ENCODE results near the gene ETV5.
A peak's percentile ranks its signal among the peaks of the same experiment; 100 is the strongest.

The ETV5 gene

GRCh38 chr3:186068243-186068552, 40.7 kb downstream of the ETV5 start:
- Histone ChIP-seq H3K79me2 (ENCODE audit: control insufficient read depth, insufficient read depth, low read length, unreplicated experiment) (no peaks in the 10 kb centered on the region), H3K4me1 (ENCODE audit: control insufficient read depth, insufficient read depth, low read length, unreplicated experiment) (peaks cover 14% of the 10 kb centered on the region), H2AFZ (ENCODE audit: low read length, unreplicated experiment) (no peak overlapping the region), H3K4me3 (ENCODE audit: low read depth, low read length) (no peak overlapping the region), H3K27ac (ENCODE audit: low read depth, low read length) (no peak overlapping the region), H3K36me3 (ENCODE audit: insufficient read depth, low read length) (peaks cover 32% of the 10 kb centered on the region), H3K27me3 (ENCODE audit: insufficient read depth, low read length) (no peaks in the 10 kb centered on the region)

- Histone ChIP-seq H3K4me3 (ENCODE audit: low read depth, low read length) (peak overlapping the region; percentile 37; the same call in 1 of the 2 replicates), H2AFZ (ENCODE audit: low read length, unreplicated experiment) (no peak overlapping the region), H3K36me3 (ENCODE audit: insufficient read depth, low read length) (peaks cover 29% of the 10 kb centered on the region; the same call in 1 of the 2 replicates), H3K27me3 (ENCODE audit: insufficient read depth, low read length) (no peaks in the 10 kb centered on the region), H3K4me1 (ENCODE audit: control insufficient read depth, insufficient read depth, low read length, unreplicated experiment) (peaks cover 14% of the 10 kb centered on the region), H3K79me2 (ENCODE audit: control insufficient read depth, insufficient read depth, low read length, unreplicated experiment) (no peaks in the 10 kb centered on the region), H3K27ac (ENCODE audit: low read depth, low read length) (no peak overlapping the region)
Observed at GRCh38 chr3:186067360-186068242, 41.3 kb downstream of the ETV5 start.

GRCh38 chr3:186060222-186060621, 48.7 kb downstream of the ETV5 start:
- Histone ChIP-seq H3K27ac (ENCODE audit: low read depth, low read length) (no peak overlapping the region), H2AFZ (ENCODE audit: low read length, unreplicated experiment) (no peak overlapping the region), H3K4me3 (ENCODE audit: low read depth, low read length) (no peak overlapping the region), H3K4me1 (ENCODE audit: control insufficient read depth, insufficient read depth, low read length, unreplicated experiment) (peaks cover 13% of the 10 kb centered on the region), H3K79me2 (ENCODE audit: control insufficient read depth, insufficient read depth, low read length, unreplicated experiment) (no peaks in the 10 kb centered on the region), H3K27me3 (ENCODE audit: insufficient read depth, low read length) (no peaks in the 10 kb centered on the region), H3K36me3 (ENCODE audit: insufficient read depth, low read length) (peaks cover 63% of the 10 kb centered on the region)

- no peak overlapping the region for H2AFZ ChIP-seq (ENCODE audit: low read length, unreplicated experiment)
- no peaks in the 10 kb centered on the region for H3K27me3 ChIP-seq (ENCODE audit: insufficient read depth, low read length)
- peaks cover 13% of the 10 kb centered on the region for H3K4me1 ChIP-seq (ENCODE audit: control insufficient read depth, insufficient read depth, low read length, unreplicated experiment)
- peaks cover 58% of the 10 kb centered on the region for H3K36me3 ChIP-seq (ENCODE audit: insufficient read depth, low read length)
- H3K27ac ChIP-seq (ENCODE audit: low read depth, low read length): no peak overlapping the region
- no peak overlapping the region for H3K4me3 ChIP-seq (ENCODE audit: low read depth, low read length)
- H3K79me2 ChIP-seq (ENCODE audit: control insufficient read depth, insufficient read depth, low read length, unreplicated experiment): no peaks in the 10 kb centered on the region
Observed at GRCh38 chr3:186059192-186059591, 49.7 kb downstream of the ETV5 start.

- peak overlapping the region; percentile 33; the same call in 1 of the 2 replicates for H3K27ac ChIP-seq (ENCODE audit: low read depth, low read length)
- H3K4me1 ChIP-seq (ENCODE audit: control insufficient read depth, insufficient read depth, low read length, unreplicated experiment): peaks cover 13% of the 10 kb centered on the region
- no peak overlapping the region for H3K4me3 ChIP-seq (ENCODE audit: low read depth, low read length)
- no peak overlapping the region for H2AFZ ChIP-seq (ENCODE audit: low read length, unreplicated experiment)
- peaks cover 53% of the 10 kb centered on the region for H3K36me3 ChIP-seq (ENCODE audit: insufficient read depth, low read length)
- H3K79me2 ChIP-seq (ENCODE audit: control insufficient read depth, insufficient read depth, low read length, unreplicated experiment): no peaks in the 10 kb centered on the region
- no peaks in the 10 kb centered on the region for H3K27me3 ChIP-seq (ENCODE audit: insufficient read depth, low read length)
Observed at GRCh38 chr3:186058225-186058624, 50.7 kb downstream of the ETV5 start.

- Histone ChIP-seq H2AFZ (ENCODE audit: low read length, unreplicated experiment) (no peak overlapping the region), H3K4me1 (ENCODE audit: control insufficient read depth, insufficient read depth, low read length, unreplicated experiment) (peaks cover 13% of the 10 kb centered on the region), H3K27ac (ENCODE audit: low read depth, low read length) (peak overlapping the region; percentile 33), H3K79me2 (ENCODE audit: control insufficient read depth, insufficient read depth, low read length, unreplicated experiment) (no peaks in the 10 kb centered on the region), H3K4me3 (ENCODE audit: low read depth, low read length) (no peak overlapping the region), H3K36me3 (ENCODE audit: insufficient read depth, low read length) (peaks cover 51% of the 10 kb centered on the region), H3K27me3 (ENCODE audit: insufficient read depth, low read length) (no peaks in the 10 kb centered on the region)
Observed at GRCh38 chr3:186057594-186057993, 51.3 kb downstream of the ETV5 start.

GRCh38 chr3:186054792-186055352, 54.0 kb downstream of the ETV5 start:
- Histone ChIP-seq H3K27ac (ENCODE audit: low read depth, low read length) (no peak overlapping the region), H3K27me3 (ENCODE audit: insufficient read depth, low read length) (no peaks in the 10 kb centered on the region), H3K4me3 (ENCODE audit: low read depth, low read length) (no peak overlapping the region), H3K4me1 (ENCODE audit: control insufficient read depth, insufficient read depth, low read length, unreplicated experiment) (peaks cover 13% of the 10 kb centered on the region), H3K36me3 (ENCODE audit: insufficient read depth, low read length) (peaks cover 52% of the 10 kb centered on the region), H2AFZ (ENCODE audit: low read length, unreplicated experiment) (no peak overlapping the region), H3K79me2 (ENCODE audit: control insufficient read depth, insufficient read depth, low read length, unreplicated experiment) (no peaks in the 10 kb centered on the region)

- Histone ChIP-seq H3K27ac (ENCODE audit: low read depth, low read length) (no peak overlapping the region), H3K79me2 (ENCODE audit: control insufficient read depth, insufficient read depth, low read length, unreplicated experiment) (no peaks in the 10 kb centered on the region), H3K4me3 (ENCODE audit: low read depth, low read length) (no peak overlapping the region), H3K4me1 (ENCODE audit: control insufficient read depth, insufficient read depth, low read length, unreplicated experiment) (peaks cover 13% of the 10 kb centered on the region), H3K36me3 (ENCODE audit: insufficient read depth, low read length) (peaks cover 47% of the 10 kb centered on the region), H3K27me3 (ENCODE audit: insufficient read depth, low read length) (no peaks in the 10 kb centered on the region), H2AFZ (ENCODE audit: low read length, unreplicated experiment) (no peak overlapping the region)
Observed at GRCh38 chr3:186053954-186054791, 54.7 kb downstream of the ETV5 start.

- Histone ChIP-seq H3K27me3 (ENCODE audit: insufficient read depth, low read length) (no peaks in the 10 kb centered on the region), H3K4me1 (ENCODE audit: control insufficient read depth, insufficient read depth, low read length, unreplicated experiment) (peaks cover 3% of the 10 kb centered on the region), H3K27ac (ENCODE audit: low read depth, low read length) (no peak overlapping the region), H3K4me3 (ENCODE audit: low read depth, low read length) (no peak overlapping the region), H3K36me3 (ENCODE audit: insufficient read depth, low read length) (peaks cover 44% of the 10 kb centered on the region), H2AFZ (ENCODE audit: low read length, unreplicated experiment) (no peak overlapping the region), H3K79me2 (ENCODE audit: control insufficient read depth, insufficient read depth, low read length, unreplicated experiment) (no peaks in the 10 kb centered on the region)
Observed at GRCh38 chr3:186052096-186052840, 56.6 kb downstream of the ETV5 start.

GRCh38 chr3:186049001-186049400, 59.9 kb downstream of the ETV5 start:
- Histone ChIP-seq H3K27me3 (ENCODE audit: insufficient read depth, low read length) (no peaks in the 10 kb centered on the region), H3K4me3 (ENCODE audit: low read depth, low read length) (no peak overlapping the region), H3K4me1 (ENCODE audit: control insufficient read depth, insufficient read depth, low read length, unreplicated experiment) (no peaks in the 10 kb centered on the region), H3K27ac (ENCODE audit: low read depth, low read length) (no peak overlapping the region), H3K36me3 (ENCODE audit: insufficient read depth, low read length) (peaks cover 22% of the 10 kb centered on the region), H3K79me2 (ENCODE audit: control insufficient read depth, insufficient read depth, low read length, unreplicated experiment) (no peaks in the 10 kb centered on the region), H2AFZ (ENCODE audit: low read length, unreplicated experiment) (no peak overlapping the region)

All from ACC112 (cell line).